SK-N-SH treated with all-trans-retinoic acid at 6 μM for 48 hours (cell line): ENCODE data around the gene TTC7B.

Source experiments
- ATAC-seq: fragments of 200-7000 bp; cut with Tn5 transposase; 3 replicates; pipeline ENCODE4 v1.9.1; 2020; ENCODE audit warnings: mild to moderate bottlenecking, moderate library complexity
- ARNTL ChIP-seq: fragments of 450-650 bp; formaldehyde crosslinking; IDR thresholded peaks from 2 replicates; pipeline ENCODE4 v1.5.0; 2020; ENCODE audit warnings: low read depth, mild to moderate bottlenecking, moderate library complexity, borderline replicate concordance
- BACH2 ChIP-seq: fragments of 250-450 bp; sonication (Bioruptor Pico); IDR thresholded peaks from 2 replicates; pipeline ENCODE4 v1.9.0; 2021; ENCODE audit warnings: mild to moderate bottlenecking, borderline replicate concordance
- CSDC2 ChIP-seq: fragments of 250-450 bp; sonication (Bioruptor Pico); IDR thresholded peaks from 2 replicates; pipeline ENCODE4 v1.5.0; 2020; ENCODE audit warnings: mild to moderate bottlenecking, moderate library complexity
- ESRRG ChIP-seq: fragments of 250-450 bp; sonication (Bioruptor Pico); IDR thresholded peaks from 2 replicates; pipeline ENCODE4 v1.6.1; 2021; ENCODE audit warnings: mild to moderate bottlenecking
- GLIS3 ChIP-seq: fragments of 250-450 bp; sonication (Bioruptor Pico); IDR thresholded peaks from 2 replicates; pipeline ENCODE4 v1.5.0; 2020; ENCODE audit warnings: mild to moderate bottlenecking, moderate library complexity
- ISL1 ChIP-seq: fragments of 250-450 bp; sonication (Bioruptor Pico); IDR thresholded peaks from 2 replicates; pipeline ENCODE4 v2.1.2; 2022; ENCODE audit warnings: mild to moderate bottlenecking, moderate library complexity
- PPARA ChIP-seq: fragments of 250-450 bp; sonication (Bioruptor Pico); IDR thresholded peaks from 2 replicates; pipeline ENCODE4 v1.5.0; 2020; ENCODE audit warnings: mild to moderate bottlenecking, borderline replicate concordance
- SNAI2 ChIP-seq: fragments of 250-450 bp; sonication (Bioruptor Pico); IDR thresholded peaks from 2 replicates; pipeline ENCODE4 v1.5.0; 2020; ENCODE audit warnings: mild to moderate bottlenecking, moderate library complexity
- TCF4 ChIP-seq: fragments of 250-450 bp; sonication (Bioruptor Pico); IDR thresholded peaks from 2 replicates; pipeline ENCODE4 v1.8.0; 2021; ENCODE audit warnings: mild to moderate bottlenecking, moderate library complexity, borderline replicate concordance
- TOX ChIP-seq: fragments of 250-450 bp; sonication (Bioruptor Pico); IDR thresholded peaks from 2 replicates; pipeline ENCODE4 v1.8.0; 2021; ENCODE audit warnings: mild to moderate bottlenecking, moderate library complexity, borderline replicate concordance
- ZC3H10 ChIP-seq: fragments of 250-450 bp; sonication (Bioruptor Pico); IDR thresholded peaks from 2 replicates; pipeline ENCODE4 v1.5.1; 2021; ENCODE audit warnings: mild to moderate bottlenecking, moderate library complexity
- ZFP3 ChIP-seq: fragments of 250-450 bp; sonication (Bioruptor Pico); IDR thresholded peaks from 2 replicates; pipeline ENCODE4 v1.5.0; 2020; ENCODE audit warnings: mild to moderate bottlenecking, moderate library complexity
- ZFP30 ChIP-seq: fragments of 450-650 bp; formaldehyde crosslinking; IDR thresholded peaks from 2 replicates; pipeline ENCODE4 v1.5.0; 2022; ENCODE audit warnings: mild to moderate bottlenecking, moderate library complexity
- ZNF565 ChIP-seq: fragments of 450-650 bp; formaldehyde crosslinking; conservative IDR thresholded peaks from 2 replicates; pipeline ENCODE4 v1.5.0; 2020; ENCODE audit warnings: low read depth, mild to moderate bottlenecking, moderate library complexity
- ZNF70 ChIP-seq: fragments of 450-650 bp; formaldehyde crosslinking; IDR thresholded peaks from 2 replicates; pipeline ENCODE4 v1.5.0; 2020; ENCODE audit warnings: mild to moderate bottlenecking, moderate library complexity
- ZNF8 ChIP-seq: fragments of 450-650 bp; formaldehyde crosslinking; IDR thresholded peaks from 2 replicates; pipeline ENCODE4 v1.5.0; 2020; ENCODE audit warnings: mild to moderate bottlenecking, moderate library complexity
- TF ChIP-seq, protein P1 (sequence below): fragments of 250-450 bp; sonication (Bioruptor Pico); IDR thresholded peaks from 2 replicates; pipeline ENCODE4 v1.5.1; 2021; ENCODE audit warnings: mild to moderate bottlenecking, moderate library complexity
- TF ChIP-seq, protein P2 (sequence below): fragments of 250-450 bp; sonication (Bioruptor Pico); IDR thresholded peaks from 2 replicates; pipeline ENCODE4 v1.8.0; 2020; ENCODE audit warnings: mild to moderate bottlenecking, moderate library complexity, borderline replicate concordance
- TF ChIP-seq, protein P3 (sequence below): fragments of 250-450 bp; sonication (Bioruptor Pico); IDR thresholded peaks from 2 replicates; pipeline ENCODE4 v1.8.0; 2021; ENCODE audit warnings: low read depth, mild to moderate bottlenecking, moderate library complexity, borderline replicate concordance

Gene TTC7B

GRCh38 chr14:90600619-90601018 is 215.6 kb downstream of the TTC7B start (continued):
- TF ChIP-seq, protein P1, sequence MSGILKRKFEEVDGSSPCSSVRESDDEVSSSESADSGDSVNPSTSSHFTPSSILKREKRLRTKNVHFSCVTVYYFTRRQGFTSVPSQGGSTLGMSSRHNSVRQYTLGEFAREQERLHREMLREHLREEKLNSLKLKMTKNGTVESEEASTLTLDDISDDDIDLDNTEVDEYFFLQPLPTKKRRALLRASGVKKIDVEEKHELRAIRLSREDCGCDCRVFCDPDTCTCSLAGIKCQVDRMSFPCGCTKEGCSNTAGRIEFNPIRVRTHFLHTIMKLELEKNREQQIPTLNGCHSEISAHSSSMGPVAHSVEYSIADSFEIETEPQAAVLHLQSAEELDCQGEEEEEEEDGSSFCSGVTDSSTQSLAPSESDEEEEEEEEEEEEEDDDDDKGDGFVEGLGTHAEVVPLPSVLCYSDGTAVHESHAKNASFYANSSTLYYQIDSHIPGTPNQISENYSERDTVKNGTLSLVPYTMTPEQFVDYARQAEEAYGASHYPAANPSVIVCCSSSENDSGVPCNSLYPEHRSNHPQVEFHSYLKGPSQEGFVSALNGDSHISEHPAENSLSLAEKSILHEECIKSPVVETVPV (CRISPR knock-in tag): no peak
- TF ChIP-seq BACH2 (CRISPR knock-in tag) (no peak), ESRRG (CRISPR knock-in tag) (no peak), ZC3H10 (CRISPR knock-in tag) (no peak), GLIS3 (no peak)
- TF ChIP-seq, protein P2, sequence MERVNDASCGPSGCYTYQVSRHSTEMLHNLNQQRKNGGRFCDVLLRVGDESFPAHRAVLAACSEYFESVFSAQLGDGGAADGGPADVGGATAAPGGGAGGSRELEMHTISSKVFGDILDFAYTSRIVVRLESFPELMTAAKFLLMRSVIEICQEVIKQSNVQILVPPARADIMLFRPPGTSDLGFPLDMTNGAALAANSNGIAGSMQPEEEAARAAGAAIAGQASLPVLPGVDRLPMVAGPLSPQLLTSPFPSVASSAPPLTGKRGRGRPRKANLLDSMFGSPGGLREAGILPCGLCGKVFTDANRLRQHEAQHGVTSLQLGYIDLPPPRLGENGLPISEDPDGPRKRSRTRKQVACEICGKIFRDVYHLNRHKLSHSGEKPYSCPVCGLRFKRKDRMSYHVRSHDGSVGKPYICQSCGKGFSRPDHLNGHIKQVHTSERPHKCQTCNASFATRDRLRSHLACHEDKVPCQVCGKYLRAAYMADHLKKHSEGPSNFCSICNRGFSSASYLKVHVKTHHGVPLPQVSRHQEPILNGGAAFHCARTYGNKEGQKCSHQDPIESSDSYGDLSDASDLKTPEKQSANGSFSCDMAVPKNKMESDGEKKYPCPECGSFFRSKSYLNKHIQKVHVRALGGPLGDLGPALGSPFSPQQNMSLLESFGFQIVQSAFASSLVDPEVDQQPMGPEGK (CRISPR knock-in tag): no peak
- TF ChIP-seq, protein P3, sequence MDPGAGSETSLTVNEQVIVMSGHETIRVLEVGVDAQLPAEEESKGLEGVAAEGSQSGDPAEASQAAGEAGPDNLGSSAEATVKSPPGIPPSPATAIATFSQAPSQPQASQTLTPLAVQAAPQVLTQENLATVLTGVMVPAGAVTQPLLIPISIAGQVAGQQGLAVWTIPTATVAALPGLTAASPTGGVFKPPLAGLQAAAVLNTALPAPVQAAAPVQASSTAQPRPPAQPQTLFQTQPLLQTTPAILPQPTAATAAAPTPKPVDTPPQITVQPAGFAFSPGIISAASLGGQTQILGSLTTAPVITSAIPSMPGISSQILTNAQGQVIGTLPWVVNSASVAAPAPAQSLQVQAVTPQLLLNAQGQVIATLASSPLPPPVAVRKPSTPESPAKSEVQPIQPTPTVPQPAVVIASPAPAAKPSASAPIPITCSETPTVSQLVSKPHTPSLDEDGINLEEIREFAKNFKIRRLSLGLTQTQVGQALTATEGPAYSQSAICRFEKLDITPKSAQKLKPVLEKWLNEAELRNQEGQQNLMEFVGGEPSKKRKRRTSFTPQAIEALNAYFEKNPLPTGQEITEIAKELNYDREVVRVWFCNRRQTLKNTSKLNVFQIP (CRISPR knock-in tag): no peak

GRCh38 chr14:90599748-90600507 is 216.3 kb downstream of the TTC7B start:
- ATAC-seq: peak; percentile 43
- TF ChIP-seq ZFP3 (CRISPR knock-in tag) (no peak), GLIS3 (no peak), SNAI2 (CRISPR knock-in tag) (no peak), ZNF8 (CRISPR knock-in tag) (no peak)
- TF ChIP-seq, protein P1 (CRISPR knock-in tag): no peak

DNA sequence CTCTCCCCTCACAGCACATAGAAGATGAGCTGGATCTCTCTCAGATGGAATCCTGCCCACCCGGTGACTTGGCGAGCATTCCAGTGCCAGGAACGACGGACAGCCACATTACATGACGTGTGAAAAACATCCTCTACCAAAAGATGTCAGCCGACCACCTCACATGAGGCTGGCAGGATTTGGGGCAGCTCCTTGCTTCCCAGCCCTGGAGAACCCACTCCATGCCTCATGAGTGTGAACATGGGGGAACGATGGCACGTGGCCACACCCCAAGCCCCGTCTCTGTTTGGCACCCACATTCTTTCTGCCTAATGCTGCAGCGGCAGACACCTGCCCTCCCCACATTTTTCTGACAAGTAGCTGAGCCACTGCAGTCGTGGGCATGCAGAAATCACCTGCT is 216.9 kb downstream of the TTC7B start:
- TF ChIP-seq, protein P1 (CRISPR knock-in tag): no peak
- TF ChIP-seq SNAI2 (CRISPR knock-in tag) (no peak), TOX (CRISPR knock-in tag) (no peak), ZFP30 (no peak), ZNF565 (no peak), TCF4 (CRISPR knock-in tag) (no peak), GLIS3 (no peak), ISL1 (CRISPR knock-in tag) (no peak), ZNF70 (CRISPR knock-in tag) (no peak), ZC3H10 (CRISPR knock-in tag) (no peak), ZNF8 (CRISPR knock-in tag) (no peak), CSDC2 (CRISPR knock-in tag) (no peak), ARNTL (CRISPR knock-in tag) (no peak), PPARA (CRISPR knock-in tag) (no peak)
- TF ChIP-seq, protein P2 (CRISPR knock-in tag): no peak
- no peak for ATAC-seq
